GM10266 (cell line): ENCODE measurements around the gene CABP4.

Experiments
- DNase-seq: peaks from one replicate; pipeline ENCODE4 v3.0.0; 2012; ENCODE audit errors: extremely low spot score
- TF ChIP-seq, protein P1 (sequence below): IDR thresholded peaks from 2 replicates; pipeline ENCODE4 v1.5.1; 2012; ENCODE audit warnings: mild to moderate bottlenecking, low read depth; ENCODE audit not compliant: control insufficient read depth, insufficient read depth; ENCODE audit errors: missing control alignments

The CABP4 gene

GRCh38 chr11:67503119-67504004 lies 48.2 kb downstream of the CABP4 start:
- TF ChIP-seq, protein P1, sequence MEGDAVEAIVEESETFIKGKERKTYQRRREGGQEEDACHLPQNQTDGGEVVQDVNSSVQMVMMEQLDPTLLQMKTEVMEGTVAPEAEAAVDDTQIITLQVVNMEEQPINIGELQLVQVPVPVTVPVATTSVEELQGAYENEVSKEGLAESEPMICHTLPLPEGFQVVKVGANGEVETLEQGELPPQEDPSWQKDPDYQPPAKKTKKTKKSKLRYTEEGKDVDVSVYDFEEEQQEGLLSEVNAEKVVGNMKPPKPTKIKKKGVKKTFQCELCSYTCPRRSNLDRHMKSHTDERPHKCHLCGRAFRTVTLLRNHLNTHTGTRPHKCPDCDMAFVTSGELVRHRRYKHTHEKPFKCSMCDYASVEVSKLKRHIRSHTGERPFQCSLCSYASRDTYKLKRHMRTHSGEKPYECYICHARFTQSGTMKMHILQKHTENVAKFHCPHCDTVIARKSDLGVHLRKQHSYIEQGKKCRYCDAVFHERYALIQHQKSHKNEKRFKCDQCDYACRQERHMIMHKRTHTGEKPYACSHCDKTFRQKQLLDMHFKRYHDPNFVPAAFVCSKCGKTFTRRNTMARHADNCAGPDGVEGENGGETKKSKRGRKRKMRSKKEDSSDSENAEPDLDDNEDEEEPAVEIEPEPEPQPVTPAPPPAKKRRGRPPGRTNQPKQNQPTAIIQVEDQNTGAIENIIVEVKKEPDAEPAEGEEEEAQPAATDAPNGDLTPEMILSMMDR: no peak
- DNase-seq: no peak

DNA sequence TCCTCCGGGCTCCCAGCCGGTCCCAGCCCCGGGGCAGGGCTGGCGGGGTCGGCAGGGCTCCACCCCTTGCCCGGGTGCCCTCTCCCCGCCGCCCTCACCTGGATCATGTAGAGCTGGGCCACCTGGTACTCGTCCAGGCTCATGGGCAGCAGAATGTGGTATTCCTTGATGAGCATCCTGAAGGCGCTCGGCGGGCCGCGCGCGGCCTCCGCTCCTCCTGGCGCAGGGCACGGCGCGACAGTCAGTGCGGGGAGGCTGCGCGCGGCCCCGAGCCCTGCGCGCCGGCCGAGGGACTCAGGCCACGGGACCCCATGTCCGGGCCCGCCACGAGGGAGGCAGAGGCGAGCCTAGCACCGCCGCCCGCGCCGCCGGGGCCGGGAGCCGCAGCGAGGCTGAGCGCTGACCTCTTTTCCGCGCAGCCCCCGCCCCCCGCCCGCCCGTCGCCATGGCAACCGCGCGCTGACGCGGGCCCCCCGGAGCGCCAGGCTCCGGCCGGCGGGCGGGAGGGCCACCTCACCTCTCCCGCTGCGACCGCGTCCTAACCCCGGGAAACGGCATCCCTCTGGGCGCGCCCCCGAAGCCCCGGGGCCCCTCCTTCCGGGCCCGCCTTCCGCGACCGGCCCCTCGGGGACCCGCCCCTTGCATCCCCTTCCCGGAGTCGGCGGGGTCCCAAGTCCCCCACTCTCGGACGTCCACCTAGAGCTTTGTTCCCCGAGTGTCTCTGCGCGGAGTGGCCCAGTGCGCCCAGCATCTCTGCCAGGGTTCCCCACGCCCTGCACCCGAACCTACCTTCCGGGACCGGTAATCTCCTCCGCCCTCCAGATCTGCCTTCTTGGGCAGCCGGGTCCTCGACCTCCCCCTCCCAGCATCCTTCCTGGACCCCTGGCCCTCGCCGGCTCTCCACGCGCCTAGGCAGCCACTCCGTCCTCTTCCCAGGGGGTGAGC lies 49.1 kb downstream of the CABP4 start:
- DNase-seq: peak; percentile 78
- TF ChIP-seq, protein P1: no peak

GRCh38 chr11:67504950-67505581 lies 49.9 kb downstream of the CABP4 start, which contains the start of gene PITPNM1:
PITPNM1 (minus strand) TSS chr11:67505363; CDS start chr11:67504180, 1,183 bp downstream.
- peak; percentile 95 for DNase-seq
- TF ChIP-seq, protein P1: no peak

DNA sequence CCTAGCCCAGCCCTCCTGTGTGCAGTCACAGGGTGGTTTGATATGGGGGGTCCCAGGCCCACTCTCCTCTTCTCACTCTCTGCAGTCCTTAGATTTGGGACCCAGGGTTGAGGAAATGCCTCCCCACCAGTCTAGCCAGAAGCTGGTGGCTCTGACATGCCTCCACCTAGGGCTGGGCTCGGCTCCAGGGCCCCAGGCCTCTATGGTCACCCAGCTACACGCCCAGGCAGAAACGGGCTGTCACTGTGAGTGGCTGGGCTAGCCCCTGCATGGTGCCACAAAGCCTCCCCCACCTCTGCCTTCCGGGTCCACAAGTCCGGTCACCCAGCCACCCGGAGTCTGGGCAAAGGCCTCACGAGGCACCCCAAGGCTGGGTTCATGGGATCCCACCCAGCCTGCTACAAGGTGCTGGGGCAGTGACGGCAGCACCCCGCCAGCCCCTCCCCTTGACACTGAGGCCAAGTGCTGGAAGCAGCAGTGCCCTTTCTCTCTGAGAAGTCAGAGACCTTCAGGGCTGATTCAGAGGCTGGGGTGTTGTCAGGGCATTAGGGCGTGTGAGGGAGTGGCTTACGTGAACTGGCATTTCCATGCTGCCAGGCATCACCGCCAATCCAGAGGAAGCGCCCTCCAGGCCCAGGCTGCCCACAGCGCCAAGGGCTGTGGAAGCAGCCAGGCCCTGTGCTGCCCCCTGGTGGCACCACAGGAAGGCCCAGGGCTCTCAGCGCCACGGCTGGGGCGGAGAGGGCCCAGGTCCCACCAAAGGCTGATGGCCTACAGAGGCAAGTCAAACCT lies 50.6 kb downstream of the CABP4 start:
- TF ChIP-seq, protein P1: peak; percentile 98
- peak; percentile 89 for DNase-seq

DNA sequence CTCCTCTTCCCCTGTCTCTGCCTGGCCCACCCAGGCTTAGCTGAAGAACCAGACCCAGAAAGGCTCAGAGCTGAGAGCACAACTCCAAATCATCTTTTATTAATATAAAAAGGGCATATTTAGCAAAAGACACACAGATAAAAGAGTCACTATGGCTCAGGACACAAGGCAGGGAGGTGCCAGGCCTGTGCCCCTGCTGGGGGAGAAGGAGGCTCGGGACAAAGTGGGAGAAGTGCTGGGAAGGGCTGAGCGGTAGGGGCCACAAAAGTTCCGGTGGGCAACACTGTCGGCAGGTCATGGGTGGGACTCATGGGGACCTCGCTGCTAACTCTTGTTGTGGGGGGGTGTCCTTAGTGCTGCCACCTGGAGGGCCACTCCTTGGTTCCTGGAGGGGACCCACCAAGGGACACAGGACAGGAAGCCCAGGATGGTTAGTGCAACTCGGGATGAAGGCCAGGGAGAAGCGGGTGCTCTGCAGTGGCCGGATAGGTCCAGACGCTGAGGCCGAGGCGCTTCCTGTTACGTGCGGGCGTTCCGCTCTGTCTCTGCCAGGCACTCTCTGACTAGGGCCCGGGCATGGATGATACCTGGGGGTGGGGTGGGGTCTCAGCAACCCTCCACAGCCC lies 51.4 kb downstream of the CABP4 start:
- TF ChIP-seq, protein P1: no peak

DNA sequence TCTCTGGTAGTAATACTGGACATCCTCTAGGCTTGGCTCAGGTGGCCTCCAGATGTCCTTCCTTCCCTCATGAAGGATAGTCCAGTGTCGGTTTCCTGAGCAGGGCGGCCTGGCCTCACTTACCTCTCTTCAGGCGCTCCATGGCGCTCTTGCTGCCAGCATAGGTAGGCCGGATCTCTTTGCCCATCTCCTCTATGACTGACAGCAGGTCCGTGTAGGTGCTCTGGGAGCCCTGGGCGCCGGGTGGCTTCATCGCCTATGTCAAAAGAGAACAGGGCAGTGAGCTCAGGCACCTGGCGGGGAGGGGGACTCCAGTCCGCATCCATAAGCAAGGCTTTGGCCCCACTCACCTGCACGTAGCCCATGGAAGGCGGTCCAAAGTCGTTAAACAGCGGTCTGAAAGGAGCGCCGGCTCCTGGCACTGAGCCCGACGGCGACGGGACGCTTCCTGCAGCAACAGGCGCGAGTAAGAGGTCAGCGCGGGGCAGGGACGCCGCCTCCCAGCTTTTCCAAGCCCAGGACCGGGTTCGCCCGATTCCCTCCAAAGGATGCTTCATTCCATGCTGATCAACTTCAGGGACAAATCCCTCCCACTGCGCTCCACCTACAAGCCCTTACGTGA lies 52.2 kb downstream of the CABP4 start:
- no peak for DNase-seq
- TF ChIP-seq, protein P1: no peak

More for the DNA sequence above, 51.4 kb downstream of the CABP4 start:
- no peak for DNase-seq
